ENCODE measurements around the gene PDXDC1. TPM values are rescaled to one million over a fixed set of nuclear protein-coding genes. Genes with fewer than 3 reads are reported as not detected.
"Not testable (repeated sequence)": the region's sequence is repeated elsewhere in the genome, so short reads cannot be mapped to it uniquely, and the experiment has no call there.

Gene PDXDC1
- total RNA-seq, 1 donor from 2014 or later, result 107 TPM

DNA sequence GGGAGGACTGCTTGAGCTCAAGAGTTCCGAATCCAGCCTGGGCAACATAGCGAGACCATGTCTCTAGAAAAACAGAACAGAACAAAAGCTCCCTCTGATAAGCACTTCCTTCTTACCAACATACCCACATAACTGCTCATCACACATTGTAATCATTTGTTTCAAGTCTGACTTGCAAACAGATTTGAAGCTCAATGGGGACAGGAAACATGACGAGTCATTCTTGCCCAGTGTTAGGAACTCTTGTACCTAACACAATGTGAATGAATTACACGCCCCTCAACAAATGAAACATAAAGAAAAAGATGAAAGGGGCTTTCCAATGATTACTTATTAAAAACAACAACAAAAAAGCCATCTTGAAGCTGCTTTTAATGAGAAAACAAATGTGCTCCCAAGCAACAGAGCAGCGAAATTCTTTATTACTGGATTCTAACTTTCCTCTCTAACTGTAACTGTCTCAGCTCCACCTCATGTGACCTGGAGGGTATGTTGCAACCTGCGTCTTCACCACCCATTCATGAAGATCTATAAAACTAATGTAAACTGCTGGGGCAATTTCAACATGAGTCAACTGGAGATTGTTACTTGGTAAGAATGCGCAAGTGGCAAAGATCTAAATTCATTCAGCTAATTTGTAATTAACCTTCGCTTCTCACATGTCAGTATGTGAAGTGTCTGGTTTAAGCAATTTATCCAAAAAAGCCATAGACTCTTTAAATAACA is 87.4 kb downstream of the PDXDC1 start:
- not testable (repeated sequence) for DNase-seq (ENCODE audit: low spot score)

DNA sequence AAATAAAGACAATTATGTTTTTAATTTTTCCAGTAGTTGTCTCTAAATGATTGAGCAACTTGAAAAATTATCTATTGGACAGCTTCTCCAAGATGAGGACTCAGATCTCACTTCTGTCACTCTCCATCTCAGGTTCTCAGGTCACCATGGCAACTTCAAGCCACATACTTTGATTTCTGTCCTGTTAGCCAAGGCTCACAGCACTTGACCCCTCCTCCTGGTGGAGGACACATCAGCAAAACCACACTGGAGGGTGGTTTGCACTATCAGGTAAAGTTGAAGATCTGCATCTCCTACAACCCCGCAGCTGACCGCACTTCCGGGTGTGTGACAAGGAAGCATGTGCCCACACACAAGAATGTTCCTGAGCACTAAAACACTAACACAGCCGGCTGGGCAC is 91.1 kb downstream of the PDXDC1 start:
- DNase-seq (ENCODE audit: low spot score), result not testable (repeated sequence)

DNA sequence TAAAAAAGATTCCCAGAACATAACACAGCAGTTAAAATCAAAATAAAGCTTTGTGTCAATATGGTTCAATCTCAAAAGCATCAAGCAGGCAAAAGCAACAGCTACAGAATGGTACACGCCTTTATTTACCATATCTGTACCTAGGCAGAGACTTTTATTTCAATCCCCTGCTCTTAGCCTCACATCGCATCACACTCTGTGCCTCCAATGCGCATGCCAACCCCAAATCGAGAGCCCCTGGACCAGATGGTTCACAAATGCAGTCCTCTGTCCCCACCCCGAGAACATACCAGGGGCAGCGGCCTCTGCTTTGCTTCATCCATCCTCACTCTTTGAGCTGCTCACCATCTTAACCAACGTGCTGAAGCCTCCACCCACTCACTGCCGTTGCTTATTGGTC is 91.9 kb downstream of the PDXDC1 start:
- not testable (repeated sequence) for DNase-seq (ENCODE audit: low spot score)

DNA sequence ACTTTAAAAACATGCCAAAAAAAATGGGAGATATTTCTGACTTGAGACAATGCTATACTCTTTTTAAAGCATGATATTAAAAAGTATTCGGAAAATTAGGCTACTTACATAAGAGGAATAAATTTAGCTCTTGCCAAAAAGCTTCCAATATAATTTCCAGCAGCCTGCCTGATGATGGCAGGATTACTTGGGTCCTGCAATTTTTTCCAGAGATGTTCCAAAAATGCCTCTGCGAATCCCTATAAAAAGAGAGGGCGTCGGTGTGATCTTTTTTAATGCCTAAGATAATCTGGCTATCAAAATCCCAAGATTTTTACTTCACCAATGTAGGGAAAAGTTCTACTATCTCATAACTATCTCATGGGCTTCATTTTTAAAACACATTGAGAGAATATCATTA is 96.2 kb downstream of the PDXDC1 start:
- not testable (repeated sequence) for DNase-seq (ENCODE audit: low spot score)

DNA sequence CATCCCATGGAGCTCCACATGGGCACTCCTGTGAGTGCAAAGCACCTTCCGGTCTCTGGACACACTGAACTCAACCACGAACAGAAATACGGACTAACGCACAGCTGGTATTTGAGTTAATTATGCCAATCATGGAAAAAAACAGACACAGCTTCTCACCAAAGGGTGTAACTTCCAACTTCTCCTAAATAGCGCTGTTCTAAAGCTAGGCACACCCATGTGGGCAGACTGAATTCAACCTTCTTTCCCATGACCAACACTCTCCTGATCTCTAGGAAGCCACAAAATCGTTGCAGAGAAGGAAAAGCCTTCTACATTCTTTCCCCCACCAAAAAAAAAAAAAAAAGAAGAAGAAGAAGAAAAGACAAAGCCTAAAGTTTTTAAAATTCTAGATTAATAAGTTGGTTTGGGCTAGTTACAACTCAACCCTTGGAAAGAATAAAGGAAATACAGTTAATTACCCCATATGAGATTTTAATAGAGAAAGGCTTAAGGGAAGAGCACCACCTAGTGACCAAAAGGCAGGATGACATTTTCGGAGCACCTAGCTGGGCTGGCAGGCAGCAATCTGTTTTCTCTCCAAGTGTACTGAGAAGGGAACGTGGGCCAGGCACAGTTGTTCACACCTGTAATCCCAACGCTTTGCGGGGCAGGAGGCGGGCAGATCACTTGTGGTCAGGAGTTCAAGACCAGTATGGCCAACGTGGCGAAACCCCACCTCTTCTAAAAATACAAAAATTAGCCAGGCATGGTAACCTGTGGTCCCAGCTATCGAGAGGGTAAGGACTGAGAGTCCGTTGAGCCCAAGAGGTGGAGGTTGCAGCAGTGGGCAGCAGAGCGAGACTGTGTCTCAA is 97.3 kb downstream of the PDXDC1 start:
- not testable (repeated sequence) for DNase-seq (ENCODE audit: low spot score)

DNA sequence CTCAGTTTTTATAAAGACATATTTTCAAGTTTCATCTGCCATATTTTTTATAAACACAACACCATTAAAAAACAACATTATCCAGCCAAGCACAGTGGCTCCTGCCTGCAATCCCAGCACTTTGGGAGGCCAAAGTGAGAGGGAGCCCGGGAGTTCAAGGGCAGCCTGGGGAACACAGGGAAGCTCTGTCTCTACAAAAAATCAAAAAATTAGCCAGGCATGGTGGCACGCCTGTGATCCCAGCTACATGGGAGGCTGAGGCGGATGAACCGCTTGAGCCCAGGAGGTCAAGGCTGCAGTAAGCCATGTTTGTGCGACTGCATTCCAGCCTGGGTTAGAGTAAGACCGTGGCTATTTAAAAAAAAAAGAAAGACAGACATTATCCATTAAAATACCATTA is 98.3 kb downstream of the PDXDC1 start:
- DNase-seq (ENCODE audit: low spot score), result no peak

DNA sequence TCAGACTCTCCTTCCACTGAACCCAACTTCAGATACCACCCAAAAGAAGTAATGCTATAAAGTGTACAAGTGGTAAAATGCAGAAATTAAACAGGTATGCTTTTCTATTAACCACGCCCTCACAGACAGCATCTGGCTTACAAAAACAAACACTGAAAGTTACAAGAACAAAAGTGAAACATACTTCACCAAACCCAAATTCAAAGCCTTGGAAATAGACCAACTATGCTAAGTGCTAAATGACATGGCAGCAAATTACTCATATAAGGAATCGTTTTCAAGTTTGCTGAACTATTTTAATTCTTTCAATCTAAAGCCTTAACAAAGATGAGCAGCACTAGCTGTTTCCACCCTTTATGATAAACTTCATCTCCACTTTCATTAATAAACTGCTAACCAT is 101.3 kb downstream of the PDXDC1 start:
- DNase-seq (ENCODE audit: low spot score), result not testable (repeated sequence)

DNA sequence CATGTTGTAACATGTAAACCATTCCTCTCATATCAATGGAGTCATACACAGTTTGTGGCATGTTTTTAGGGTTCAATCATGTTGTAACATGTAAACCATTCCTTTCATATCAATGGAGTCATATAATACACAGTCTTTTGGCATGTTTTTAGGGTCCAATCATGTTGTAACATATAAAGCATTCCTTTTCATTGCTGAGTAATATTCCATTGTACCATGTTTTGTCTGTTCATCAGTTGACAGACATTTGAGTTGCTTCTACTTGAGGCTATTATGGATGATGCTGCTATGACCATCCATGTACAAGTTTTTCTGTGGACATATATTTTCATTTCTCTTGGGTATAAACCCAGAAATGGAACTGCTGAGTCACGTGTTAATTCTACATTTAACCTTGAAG is 106.1 kb downstream of the PDXDC1 start:
- DNase-seq (ENCODE audit: low spot score), result not testable (repeated sequence)

DNA sequence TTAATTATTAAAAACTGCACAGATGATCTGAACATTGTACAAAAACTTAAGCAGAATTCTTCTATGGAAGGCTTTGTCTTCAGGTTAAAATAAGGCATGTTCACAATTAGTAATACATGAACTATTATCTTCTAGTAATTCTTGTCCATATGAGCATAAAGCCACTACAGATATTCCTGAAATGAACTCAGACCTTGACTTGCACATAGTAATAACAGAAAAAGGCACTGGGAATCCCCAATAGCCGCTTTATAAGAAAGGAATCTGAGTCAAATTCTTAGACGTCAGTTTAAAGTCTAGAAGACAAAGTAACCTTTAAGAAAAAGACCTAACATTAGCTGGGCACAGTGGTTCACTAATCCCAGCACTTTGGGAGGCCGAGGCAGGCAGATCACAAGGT is 108.0 kb downstream of the PDXDC1 start:
- not testable (repeated sequence) for DNase-seq (ENCODE audit: low spot score)

DNA sequence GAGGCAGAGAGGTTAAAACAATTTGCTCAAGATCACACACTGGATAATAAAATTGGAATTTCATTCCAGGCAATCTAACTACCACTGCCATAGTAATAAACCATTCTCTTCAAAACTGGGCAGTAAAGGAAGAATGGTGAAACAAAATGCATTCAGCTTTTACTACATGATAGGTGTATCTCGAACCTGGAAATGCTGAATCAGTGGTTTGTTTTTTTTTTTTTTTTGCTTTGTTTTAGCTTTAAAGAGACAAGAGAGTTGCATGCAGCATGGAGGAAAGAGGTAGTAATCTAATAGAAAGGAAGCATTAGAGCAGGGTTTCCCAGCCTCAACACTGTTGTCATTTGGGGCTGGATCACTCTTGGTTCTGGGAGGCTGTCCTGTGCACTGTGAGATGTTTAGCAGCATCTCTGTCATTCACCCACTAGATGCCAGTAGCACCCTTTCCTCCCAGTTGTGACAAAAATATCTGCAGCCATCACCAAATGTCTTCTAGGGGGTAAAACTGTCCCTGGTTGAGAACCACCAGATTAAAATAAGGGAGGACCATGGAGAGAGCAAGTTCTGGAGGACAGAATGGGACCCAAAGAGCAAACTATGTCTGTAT is 115.9 kb downstream of the PDXDC1 start:
- not testable (repeated sequence) for DNase-seq (ENCODE audit: low spot score)

DNA sequence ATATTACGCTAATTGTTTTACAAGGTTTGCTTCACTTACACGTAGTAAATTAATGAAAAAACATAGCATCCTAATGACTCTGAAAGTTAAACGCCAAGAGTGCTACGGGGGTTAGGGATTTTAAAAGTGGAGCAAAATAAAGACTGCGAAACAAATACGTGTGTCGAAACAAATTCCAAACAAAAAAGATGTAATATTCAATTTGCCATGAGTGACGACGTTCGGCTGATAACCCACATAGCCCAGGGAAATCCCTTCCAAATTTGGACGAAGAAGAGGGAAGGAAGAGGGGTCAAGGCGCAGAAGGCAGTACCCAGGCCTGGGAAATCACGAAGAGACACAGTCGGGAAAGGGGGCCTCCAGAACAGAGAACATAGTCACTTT is 118.7 kb downstream of the PDXDC1 start:
- DNase-seq (ENCODE audit: low spot score), result not testable (repeated sequence)

DNA sequence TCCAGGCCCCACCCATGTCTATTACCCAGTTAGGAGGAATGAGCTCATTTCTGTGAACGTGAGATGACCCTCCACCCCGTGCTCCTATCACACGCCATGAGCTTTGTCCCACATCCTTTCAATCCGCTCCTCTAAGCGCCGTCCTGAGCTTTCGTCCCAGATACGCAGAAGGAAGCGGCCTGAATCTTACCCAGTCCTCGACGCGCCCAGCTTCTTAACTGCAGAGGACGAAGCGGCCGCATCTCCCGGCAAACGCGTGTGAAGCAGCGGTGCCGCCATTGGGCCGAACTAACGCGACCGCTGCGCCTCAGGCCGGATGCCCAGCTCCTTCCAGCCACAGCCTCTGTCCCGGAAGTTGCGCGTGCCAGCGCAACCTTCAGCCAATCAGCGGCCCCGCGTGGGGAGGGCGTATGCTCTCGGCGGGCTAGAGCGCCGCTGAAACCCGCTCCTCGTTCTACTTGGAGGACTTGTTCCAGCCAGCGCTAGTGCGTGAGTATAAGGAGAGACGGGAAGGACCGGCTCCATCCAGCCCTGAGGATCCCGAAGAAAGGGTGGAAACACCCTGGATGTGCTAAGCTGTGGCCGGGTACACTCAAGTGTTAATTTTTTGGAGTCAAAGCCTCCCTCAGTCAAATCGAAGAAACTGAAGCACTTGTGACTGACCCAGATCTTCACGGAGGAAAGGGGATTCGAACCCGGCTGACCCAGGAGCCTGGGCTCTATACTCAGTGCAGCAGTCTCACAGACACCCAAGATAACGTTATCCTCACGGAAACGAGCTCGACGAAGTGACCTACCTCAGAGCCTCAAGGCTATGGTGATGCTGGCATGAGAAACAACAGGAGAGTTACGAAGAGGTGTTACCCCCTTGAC is 119.4 kb downstream of the PDXDC1 start, which contains the start of gene RRN3:
Gene RRN3 (minus strand): TSS at position 318 of the 873 bp plus-strand sequence. CDS start 39 bp downstream, at position 279.
- DNase-seq (ENCODE audit: low spot score), result peak; percentile 96

DNA sequence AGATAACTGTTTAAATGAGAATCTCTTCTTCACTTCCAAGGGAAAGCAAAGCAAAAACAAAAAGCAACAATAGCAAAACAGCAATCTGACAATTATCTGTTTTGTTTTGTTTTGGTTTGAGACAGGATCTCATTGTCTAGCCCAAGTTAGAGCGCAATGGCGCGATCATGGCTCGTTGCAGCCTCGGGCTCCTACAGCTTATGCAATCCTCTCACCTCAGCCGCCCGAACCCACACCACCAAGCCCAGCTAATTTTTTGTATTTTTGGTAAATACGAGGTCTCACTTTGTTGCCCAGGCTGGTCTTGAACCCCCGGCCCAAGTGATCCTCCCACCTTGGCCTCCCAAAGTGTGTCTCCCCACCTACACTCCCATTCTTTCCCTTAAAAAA is 121.8 kb downstream of the PDXDC1 start:
- DNase-seq (ENCODE audit: low spot score), result not testable (repeated sequence)

DNA sequence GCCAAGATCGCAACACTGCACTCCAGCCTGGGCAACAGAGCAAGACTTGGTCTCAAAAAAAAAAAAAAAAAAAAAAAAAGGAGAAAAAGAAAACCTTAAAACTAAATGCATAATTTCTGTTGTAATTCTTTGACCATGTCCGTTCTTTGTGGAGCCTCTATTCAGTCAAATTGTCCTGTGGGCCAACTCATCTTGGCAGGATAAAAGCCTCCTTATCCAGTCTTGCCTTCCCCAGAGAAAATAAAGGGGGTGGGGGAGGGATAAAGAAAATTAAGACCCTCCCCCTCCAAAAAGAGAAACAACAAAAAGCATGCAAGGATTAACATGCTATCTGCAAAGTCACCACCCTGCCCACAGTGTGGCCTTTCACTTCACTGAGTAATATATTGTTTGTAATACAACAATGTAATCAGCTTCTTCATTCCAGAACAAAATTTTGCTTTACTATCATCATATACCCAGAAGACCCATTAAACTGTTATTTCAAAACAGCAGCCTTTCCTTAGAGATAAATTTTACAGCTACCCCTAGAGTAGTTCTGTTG is 124.6 kb downstream of the PDXDC1 start:
- not testable (repeated sequence) for DNase-seq (ENCODE audit: low spot score)

DNA sequence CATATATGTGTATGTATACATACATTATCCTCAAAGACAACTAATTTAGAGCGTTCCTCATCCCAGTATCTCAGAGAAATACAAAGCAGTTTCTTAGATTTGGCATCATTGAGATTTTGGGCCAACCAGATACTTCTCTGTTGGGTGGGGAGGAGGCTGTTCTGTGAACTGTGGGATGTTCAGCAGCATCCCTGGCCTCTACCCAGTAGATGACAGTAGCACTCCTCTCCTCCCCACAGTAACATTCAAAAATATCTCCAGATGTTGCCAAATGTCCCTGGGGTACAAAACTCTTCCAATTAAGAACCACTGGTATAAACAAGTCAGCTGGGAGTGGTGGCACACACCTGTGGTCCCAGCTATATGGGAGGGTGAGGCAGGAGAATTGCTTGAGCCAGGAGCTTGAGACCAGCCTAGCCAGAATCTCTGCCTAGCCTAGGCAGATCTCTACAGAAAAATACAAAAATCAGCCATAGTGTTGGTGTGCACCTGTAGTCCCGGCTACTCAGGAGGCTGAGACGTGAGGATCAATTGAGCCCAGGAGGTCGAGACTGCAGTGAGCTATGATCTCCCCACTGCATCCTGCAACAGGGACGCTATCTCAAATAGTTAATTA is 125.7 kb downstream of the PDXDC1 start:
- DNase-seq (ENCODE audit: low spot score), result not testable (repeated sequence)

DNA sequence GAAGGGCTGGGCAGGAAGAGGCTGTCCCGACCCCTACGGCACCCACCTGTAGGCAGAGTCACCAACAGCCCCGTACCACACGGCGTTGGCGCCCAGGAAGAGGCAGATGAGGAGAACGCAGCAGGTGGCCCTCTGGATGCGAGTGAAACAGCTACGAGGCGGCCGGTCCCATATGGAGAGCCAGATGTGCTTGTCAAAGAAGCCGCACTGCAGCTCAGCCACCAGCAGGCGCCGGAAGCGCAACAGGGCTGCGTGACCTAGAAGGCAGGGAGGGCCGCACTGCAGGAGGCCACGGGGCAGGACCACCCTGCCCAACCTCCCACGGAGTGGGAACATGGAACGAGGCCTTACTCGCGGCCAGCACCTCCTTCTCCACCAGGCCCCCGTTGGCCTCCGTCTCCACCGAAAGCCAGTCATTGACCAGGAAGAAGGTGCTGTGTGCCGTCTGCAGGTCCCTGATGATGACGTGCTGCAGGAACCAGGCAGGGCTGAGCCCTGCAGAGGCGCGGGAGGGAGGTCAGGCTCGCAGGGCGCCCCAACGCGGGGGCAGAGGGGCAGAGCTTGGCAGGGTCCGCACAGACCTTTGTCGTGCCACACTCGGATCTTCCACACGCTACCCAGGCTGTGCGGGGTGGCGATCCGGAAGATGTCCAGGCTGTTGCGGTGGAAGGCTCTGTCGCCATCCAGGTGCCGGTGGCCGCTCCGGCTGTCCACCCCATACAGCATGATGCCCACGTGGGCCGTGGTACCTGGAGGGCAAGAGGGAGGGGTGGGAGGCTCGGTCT is 153.0 kb downstream of the PDXDC1 start:
- DNase-seq (ENCODE audit: low spot score), result not testable (repeated sequence)

DNA sequence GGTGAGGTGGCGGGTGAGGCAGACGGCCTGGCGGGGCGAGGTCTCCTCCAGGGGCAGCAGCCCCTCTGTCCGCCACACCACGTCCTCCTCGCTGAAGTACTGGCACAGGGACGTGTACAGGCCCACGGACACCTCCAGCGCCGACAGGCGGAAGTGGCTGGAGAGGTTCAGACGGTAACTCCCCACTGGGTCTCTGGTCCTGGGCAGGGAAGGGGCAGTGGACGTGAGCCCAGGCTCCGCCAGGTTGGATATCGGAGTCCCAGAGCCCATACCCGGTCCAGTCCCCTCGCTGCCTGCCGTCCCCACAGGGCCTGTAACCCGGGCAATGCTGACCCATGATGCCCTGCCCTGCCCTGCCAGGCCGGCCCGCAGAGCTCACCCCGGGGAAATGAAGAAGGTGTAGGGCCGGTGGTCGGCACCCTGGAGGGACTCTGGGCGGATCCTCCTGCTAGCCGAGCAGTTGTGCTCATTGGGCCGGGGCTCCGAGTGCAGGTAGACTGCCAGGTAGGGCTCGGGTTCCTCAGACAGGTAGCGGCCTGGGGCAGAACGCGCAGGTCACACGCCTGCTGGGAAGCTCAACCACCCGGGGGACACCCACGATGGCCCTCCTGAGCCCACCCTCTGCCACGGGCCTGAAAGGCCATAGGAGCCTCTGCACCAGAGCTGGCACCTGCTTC is 155.6 kb downstream of the PDXDC1 start:
- not testable (repeated sequence) for DNase-seq (ENCODE audit: low spot score)

DNA sequence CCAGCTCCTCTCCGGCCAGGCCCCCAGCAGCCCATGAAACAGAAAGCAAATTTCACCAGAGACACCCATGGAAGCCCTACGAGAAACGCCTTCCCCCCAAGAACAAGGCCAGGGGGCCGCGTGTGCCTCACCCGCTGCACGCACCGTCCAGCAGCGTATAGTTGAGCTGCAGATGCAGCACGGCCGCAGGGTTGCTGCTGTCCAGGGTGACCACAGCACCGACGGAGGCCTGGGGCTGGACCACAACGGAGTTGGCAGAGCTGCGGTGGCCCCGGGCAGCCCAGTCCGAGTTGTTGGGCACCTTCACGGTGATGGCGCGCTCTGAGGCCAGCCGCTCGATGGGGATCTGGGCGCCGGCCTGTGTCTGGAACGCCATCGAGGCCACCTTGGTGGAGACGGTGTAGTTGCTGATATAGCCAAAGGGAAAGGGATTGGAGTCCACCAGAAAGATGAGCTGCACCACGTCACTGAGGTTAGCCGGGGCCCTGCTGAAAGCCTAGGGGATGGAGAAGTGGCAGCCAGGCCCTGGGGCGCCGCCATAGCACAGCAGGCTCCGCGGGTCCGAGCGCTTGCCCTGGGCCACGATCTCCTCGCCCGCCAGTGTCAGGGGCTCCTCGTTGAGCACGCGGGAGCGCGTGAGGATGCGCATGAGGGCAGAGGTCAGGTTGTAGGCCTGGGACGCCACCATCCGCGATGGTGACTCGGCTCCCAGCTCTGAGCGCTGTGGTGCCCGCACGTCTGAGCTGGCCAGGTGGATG is 156.3 kb downstream of the PDXDC1 start:
- DNase-seq (ENCODE audit: low spot score), result not testable (repeated sequence)
